Mesenchymal stem cell (in vitro differentiated cells and primary cell): ENCODE results near the gene DARS1.
"Not testable (repeated sequence)": the region's sequence is repeated elsewhere in the genome, so short reads cannot be mapped to it uniquely, and the experiment has no call there.

Experiments
- DNase-seq: peaks from one replicate; pipeline ENCODE4 v3.0.0-alpha.2; 2013
- H2AFZ ChIP-seq: one replicate; pipeline ENCODE4 v1.6.1; 2013; ENCODE audit warnings: low read depth, mild to moderate bottlenecking, control low read depth, inconsistent platforms, low read length, moderate library complexity
- H2AK5ac ChIP-seq: 2 replicates; pipeline ENCODE4 v1.6.1; 2013; ENCODE audit warnings: low read length, moderate library complexity, mild to moderate bottlenecking, inconsistent platforms; ENCODE audit not compliant: severe bottlenecking
- H2BK120ac ChIP-seq: one replicate; pipeline ENCODE4 v1.6.1; 2013; ENCODE audit warnings: low read depth, mild to moderate bottlenecking, inconsistent platforms, low read length, moderate library complexity
- H2BK12ac ChIP-seq, 2 experiments: one replicate each; pipeline ENCODE4 v1.6.1; 2013; ENCODE audit warnings: inconsistent platforms in 2 of 2, low read length in 2 of 2, mild to moderate bottlenecking in 2 of 2, moderate library complexity in 2 of 2, control low read depth in 1 of 2
- H2BK15ac ChIP-seq: one replicate; pipeline ENCODE4 v1.6.1; 2013; ENCODE audit warnings: mild to moderate bottlenecking, low read depth, inconsistent platforms; ENCODE audit not compliant: poor library complexity, severe bottlenecking
- H2BK5ac ChIP-seq: 2 replicates; pipeline ENCODE4 v1.6.1; 2013; ENCODE audit warnings: low read depth, mild to moderate bottlenecking, low read length, control low read depth, inconsistent platforms; ENCODE audit not compliant: poor library complexity, severe bottlenecking
- H3K14ac ChIP-seq, 2 experiments: one replicate each; pipeline ENCODE4 v1.6.1; 2013; ENCODE audit warnings: inconsistent platforms in 2 of 2, low read length in 2 of 2, control low read depth in 1 of 2, mild to moderate bottlenecking in 1 of 2, moderate library complexity in 1 of 2
- H3K18ac ChIP-seq, 2 experiments: one replicate each; pipeline ENCODE4 v1.6.1; 2013; ENCODE audit warnings: inconsistent platforms in 2 of 2, low read length in 2 of 2, control low read depth in 1 of 2, low read depth in 1 of 2, mild to moderate bottlenecking in 1 of 2
- H3K23ac ChIP-seq, 2 experiments: one replicate each; pipeline ENCODE4 v1.6.1; 2013; ENCODE audit warnings: inconsistent platforms in 2 of 2, low read length in 2 of 2, mild to moderate bottlenecking in 2 of 2, moderate library complexity in 2 of 2, control low read depth in 1 of 2
- H3K27ac ChIP-seq: 2 replicates; pipeline ENCODE4 v1.5.1; 2013; ENCODE audit warnings: mild to moderate bottlenecking, moderate library complexity, low read length, control low read depth, inconsistent platforms; ENCODE audit not compliant: poor library complexity, severe bottlenecking
- H3K27me3 ChIP-seq, 2 experiments: 2 replicates each; pipeline versions ENCODE4 v1.6.1 to v1.7.0; 2013; ENCODE audit warnings: low read length in 2 of 2, mild to moderate bottlenecking in 2 of 2, moderate library complexity in 2 of 2, control low read depth in 1 of 2, inconsistent platforms in 1 of 2; ENCODE audit not compliant: control insufficient read depth in 1 of 2, insufficient read depth in 1 of 2
- H3K36me3 ChIP-seq, 2 experiments: 2 replicates each; pipeline versions ENCODE4 v1.6.1 to v1.7.0; 2013; ENCODE audit warnings: low read length in 2 of 2, control low read depth in 1 of 2, inconsistent platforms in 1 of 2, low read depth in 1 of 2, mild to moderate bottlenecking in 1 of 2; ENCODE audit not compliant: insufficient read depth in 2 of 2, control insufficient read depth in 1 of 2
- H3K4ac ChIP-seq, 2 experiments: one replicate each; pipeline ENCODE4 v1.6.1; 2013; ENCODE audit warnings: inconsistent platforms in 2 of 2, low read length in 2 of 2, mild to moderate bottlenecking in 2 of 2, moderate library complexity in 2 of 2, control low read depth in 1 of 2, low read depth in 1 of 2
- H3K4me1 ChIP-seq: 2 replicates; pipeline ENCODE4 v1.6.1; 2013; ENCODE audit warnings: low read depth, low read length, control low read depth; ENCODE audit not compliant: control insufficient read depth, insufficient read depth
- H3K4me2 ChIP-seq: 2 replicates; pipeline ENCODE4 v1.6.1; 2013; ENCODE audit warnings: low read length, mild to moderate bottlenecking, inconsistent platforms; ENCODE audit not compliant: poor library complexity, severe bottlenecking
- H3K4me3 ChIP-seq, 2 experiments: 2 replicates each; pipeline versions ENCODE4 v1.5.1 to v1.7.0; 2013; ENCODE audit warnings: low read length in 2 of 2, mild to moderate bottlenecking in 2 of 2, control low read depth in 1 of 2, low read depth in 1 of 2; ENCODE audit not compliant: insufficient read depth in 1 of 2
- H3K79me1 ChIP-seq: replicated peaks from 2 replicates; pipeline ENCODE4 v1.6.1; 2013; ENCODE audit warnings: mild to moderate bottlenecking, control low read depth, low read length, inconsistent platforms; ENCODE audit not compliant: poor library complexity, severe bottlenecking
- H3K9ac ChIP-seq: 2 replicates; pipeline ENCODE4 v1.7.0; 2013; ENCODE audit warnings: mild to moderate bottlenecking, low read length, moderate library complexity
- H3K9me3 ChIP-seq: 2 replicates; pipeline ENCODE4 v1.7.0; 2013; ENCODE audit warnings: mild to moderate bottlenecking, low read length; ENCODE audit not compliant: control insufficient read depth
- H4K8ac ChIP-seq: one replicate; pipeline ENCODE4 v1.6.1; 2013; ENCODE audit warnings: inconsistent platforms, mild to moderate bottlenecking, low read length, moderate library complexity
- H4K91ac ChIP-seq: one replicate; pipeline ENCODE4 v1.6.1; 2013; ENCODE audit warnings: mild to moderate bottlenecking, low read length, inconsistent platforms
- WGBS: methylation state at CpG from one replicate; pipeline ENCODE4 v1.1.7; 2013; ENCODE audit warnings: mixed read lengths; 5-methylcytosine and 5-hydroxymethylcytosine counted together

Gene DARS1

GRCh38 chr2:135888587-135888986 is 96.8 kb downstream of the DARS1 start:
- not testable (repeated sequence) for H3K4ac ChIP-seq, H3K9me3 ChIP-seq, H3K79me1 ChIP-seq, H4K91ac ChIP-seq, H3K9ac ChIP-seq, H2BK15ac ChIP-seq, H2BK12ac ChIP-seq, H3K27ac ChIP-seq, H2BK120ac ChIP-seq, H2BK5ac ChIP-seq, H3K27me3 ChIP-seq, H3K18ac ChIP-seq, H3K4me3 ChIP-seq, H3K36me3 ChIP-seq, H3K4me1 ChIP-seq, DNase-seq, H2AK5ac ChIP-seq, H2AFZ ChIP-seq, H3K14ac ChIP-seq, H3K4me2 ChIP-seq, H4K8ac ChIP-seq, H3K23ac ChIP-seq
- WGBS: 68% methylated on average over 5 of the region's 5 CpGs

- H3K18ac ChIP-seq: no peak overlapping the region
- no peak overlapping the region for H3K4ac ChIP-seq
- H2BK12ac ChIP-seq: no peak overlapping the region
- H3K9me3 ChIP-seq: no peaks in the 10 kb centered on the region
- H2BK15ac ChIP-seq: no peak overlapping the region
- H4K91ac ChIP-seq: no peak overlapping the region
- H3K27me3 ChIP-seq: peaks cover 3% of the 10 kb centered on the region in 2 experiments
- H2AK5ac ChIP-seq: no peak overlapping the region
- no peak overlapping the region for H2BK5ac ChIP-seq
- no peak overlapping the region for H4K8ac ChIP-seq
- H3K4me3 ChIP-seq: no peak overlapping the region
- H3K36me3 ChIP-seq: no peaks in the 10 kb centered on the region
- no peaks in the 10 kb centered on the region for H3K79me1 ChIP-seq
- H3K23ac ChIP-seq: no peak overlapping the region
- H2BK120ac ChIP-seq: no peak overlapping the region
- no peak overlapping the region for H3K14ac ChIP-seq
- no peak overlapping the region for H3K27ac ChIP-seq
- 86% methylated on average over 4 of the region's 4 CpGs for WGBS
- DNase-seq: no peak
- H3K4me1 ChIP-seq: no peaks in the 10 kb centered on the region
- no peak overlapping the region for H2AFZ ChIP-seq
- H3K9ac ChIP-seq: no peak overlapping the region
- H3K4me2 ChIP-seq: no peak overlapping the region
Measured at GRCh38 chr2:135885709-135886108, 99.7 kb downstream of the DARS1 start.

GRCh38 chr2:135882415-135882814 is 103.0 kb downstream of the DARS1 start:
- Histone ChIP-seq H3K36me3 (no peaks in the 10 kb centered on the region), H3K14ac (no peak overlapping the region), H3K9me3 (no peaks in the 10 kb centered on the region), H3K4ac (no peak overlapping the region), H3K79me1 (no peaks in the 10 kb centered on the region), H3K27me3 (peaks cover 3% of the 10 kb centered on the region in 2 experiments), H3K9ac (no peak overlapping the region), H3K4me1 (no peaks in the 10 kb centered on the region), H3K4me3 (no peak overlapping the region), H4K91ac (no peak overlapping the region), H4K8ac (no peak overlapping the region), H2AFZ (no peak overlapping the region), H3K27ac (no peak overlapping the region), H2BK12ac (no peak overlapping the region), H3K4me2 (no peak overlapping the region), H2BK5ac (no peak overlapping the region), H2AK5ac (no peak overlapping the region), H2BK15ac (no peak overlapping the region), H2BK120ac (no peak overlapping the region), H3K23ac (no peak overlapping the region), H3K18ac (no peak overlapping the region)
- WGBS: 52% methylated on average over 3 of the region's 3 CpGs
- DNase-seq: no peak

- H2BK15ac ChIP-seq, H3K14ac ChIP-seq, H3K18ac ChIP-seq, H3K27me3 ChIP-seq, H2BK5ac ChIP-seq, H3K36me3 ChIP-seq, H3K23ac ChIP-seq, H3K27ac ChIP-seq, DNase-seq, H3K4ac ChIP-seq, H2BK12ac ChIP-seq, H2AFZ ChIP-seq, H2AK5ac ChIP-seq, H3K4me1 ChIP-seq, H2BK120ac ChIP-seq, H4K91ac ChIP-seq, H3K9me3 ChIP-seq: not testable (repeated sequence)
- Histone ChIP-seq H3K4me2 (peak overlapping the region; percentile 61), H3K4me3 (peak overlapping the region in 1 of 2 experiments; percentile 92), H3K9ac (peak overlapping the region; percentile 92), H3K79me1 (peaks cover 13% of the 10 kb centered on the region), H4K8ac (peak overlapping the region; percentile 60)
- 89% methylated on average over 15 of the region's 15 CpGs for WGBS
Measured at GRCh38 chr2:135876770-135877169, 108.7 kb downstream of the DARS1 start.
